Stomach (tissue), 9 donors: Measurements from ENCODE around the gene ASIC4. TPM values are rescaled to one million over a fixed set of nuclear protein-coding genes. Genes with fewer than 3 reads are reported as not detected.
A peak's percentile ranks its signal among the peaks of the same experiment; 100 is the strongest.

Experiments
- DNase-seq, 2 donors: peaks; one replicate each; pipeline versions ENCODE4 v3.0.0 to v3.0.0-alpha.2; 2013 to 2019
- H3K27ac ChIP-seq, 5 donors: fragments of 200-600 bp in 4 of 5; sonication (generic) in 4 of 5; one replicate each; pipeline ENCODE4 v1.5.1; 2013 to 2019; ENCODE audit warnings: mild to moderate bottlenecking in 1 of 5, moderate library complexity in 1 of 5
- H3K27me3 ChIP-seq, 3 donors: fragments of 200-600 bp; sonication (generic); one replicate each; pipeline ENCODE4 v1.5.1; 2017 to 2019; ENCODE audit warnings: mixed run types in 1 of 3
- H3K36me3 ChIP-seq, 4 donors: fragments of 200-600 bp; sonication (generic); 1 replicate in 3 of 4; 2 replicates in 1 of 4; pipeline ENCODE4 v1.5.1; 2016 to 2019
- H3K4me1 ChIP-seq, 4 donors: fragments of 200-600 bp; sonication (generic); one replicate each; pipeline ENCODE4 v1.5.1; 2016 to 2019
- H3K4me3 ChIP-seq, 4 donors: fragments of 200-600 bp; sonication (generic) in 3 of 4; one replicate each; pipeline ENCODE4 v1.5.1; 2016 to 2019; ENCODE audit warnings: mild to moderate bottlenecking in 1 of 4
- H3K9me3 ChIP-seq, 4 donors: fragments of 200-600 bp; sonication (generic); one replicate each; pipeline ENCODE4 v1.5.1; 2016 to 2019
- CTCF ChIP-seq, 7 experiments: fragments of 450-650 bp in 4 of 7; fragments of 200-600 bp in 3 of 7; sonication (generic) in 3 of 7; IDR thresholded peaks; one replicate each; pipeline ENCODE4 v1.5.1; 2016 to 2019; ENCODE audit warnings: antibody characterized with exemption in 7 of 7, control low read depth in 2 of 7, mild to moderate bottlenecking in 1 of 7
- EP300 ChIP-seq: sonication (generic); formaldehyde crosslinking; IDR thresholded peaks from one replicate; pipeline ENCODE4 v1.6.1; 2017; ENCODE audit warnings: antibody characterized with exemption
- POLR2A ChIP-seq, 4 donors: fragments of 450-650 bp; IDR thresholded peaks; one replicate each; pipeline ENCODE4 v1.6.1; 2016; ENCODE audit warnings: antibody characterized with exemption in 4 of 4, control low read depth in 2 of 4, mild to moderate bottlenecking in 1 of 4, moderate library complexity in 1 of 4
- POLR2AphosphoS5 ChIP-seq, 3 donors: sonication (generic); formaldehyde crosslinking; IDR thresholded peaks; one replicate each; pipeline ENCODE4 v1.6.1; 2016; ENCODE audit warnings: antibody characterized with exemption in 3 of 3
- WGBS, 5 donors: extraction: QIAGEN DNeasy Blood & Tissue Kit in 3 of 5; methylation state at CpG; one replicate each; pipeline versions ENCODE4 v1.1.5 to v1.1.7; 2013 to 2018; 5-methylcytosine and 5-hydroxymethylcytosine counted together
- intact Hi-C: fragments of 100-400 bp; cut with DNase I; formaldehyde crosslinking; loops from one replicate; pipeline ENCODE4 v1.15.1; 2023; ENCODE audit warnings: low total_unique reads
- polyA plus RNA-seq, 3 donors: library from polyadenylated mRNA; stranded (reverse); fragments of 200-250 nt; gene quantifications; one replicate each; pipeline ENCODE4 v1.2.3, GENCODE V29; 2013
- total RNA-seq, 5 donors: library from RNA; depleted of rRNA; stranded (reverse); fragments of >200 nt; gene quantifications; one replicate each; pipeline versions ENCODE4 v1.1.0 to v1.2.3, GENCODE V29; 2014 to 2016
- donor health status: healthy with polysubstance abuse.
- donor health status: Bipolar disorder and iron deficiency.
- donor health status: healthy.

ASIC4 gene
- total and polyA plus RNA-seq, 8 donors, result 2.0 to 11.0 TPM; not detected in 6

DNA sequence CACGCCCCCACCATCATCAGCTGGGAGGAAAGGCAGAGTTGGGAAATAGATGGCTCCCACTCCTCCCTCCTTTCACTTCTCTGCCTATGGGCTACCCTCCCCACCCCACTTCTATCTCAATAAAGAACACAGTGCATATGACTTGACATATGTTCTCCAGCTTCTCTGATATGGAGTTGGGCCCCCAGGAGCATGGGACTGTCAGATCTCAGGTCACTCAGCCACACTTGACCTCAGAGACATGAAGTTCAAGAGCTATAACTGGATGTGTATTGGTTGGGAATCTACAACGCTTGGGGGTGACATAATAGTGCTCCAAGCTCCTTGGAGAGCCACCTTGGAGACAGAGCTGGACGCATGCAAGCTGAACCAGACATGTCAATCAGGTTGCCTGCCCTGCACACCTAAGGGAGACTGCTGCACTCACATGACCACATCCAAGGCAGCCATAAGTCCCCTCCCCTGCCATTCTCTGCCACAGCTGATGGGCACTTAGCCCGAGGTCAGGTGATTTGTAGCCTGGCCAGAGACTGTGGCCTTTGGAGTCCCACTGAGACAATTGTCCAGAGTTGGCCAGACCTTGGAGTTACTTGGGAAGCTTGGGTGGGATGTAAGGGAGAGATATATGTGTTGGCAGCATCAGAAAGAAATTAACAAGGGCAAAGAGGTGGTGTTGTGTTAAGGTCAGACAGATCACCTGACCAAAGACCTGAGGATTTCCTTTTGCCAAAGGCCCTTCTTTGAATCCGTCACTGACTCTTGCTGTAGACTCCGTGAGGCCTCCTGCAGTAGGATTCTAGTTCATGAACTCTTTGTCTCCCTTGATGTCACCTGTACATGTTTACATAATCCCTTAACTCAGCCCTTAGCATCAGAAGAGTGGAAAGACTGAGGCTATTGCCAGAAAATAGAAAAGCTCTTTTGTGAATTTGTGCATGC lies 61.6 kb downstream of the ASIC4 start:
- intact Hi-C loops, result no loop called here
- Histone ChIP-seq H3K4me1 (peaks cover 8 to 17% (median 10%) of the 10 kb centered on the region in 4 donors), H3K27ac (no peak overlapping the region), H3K27me3 (peaks cover 0 to 61% (median 14%) of the 10 kb centered on the region in 3 donors), H3K4me3 (no peak overlapping the region), H3K9me3 (no peaks in the 10 kb centered on the region), H3K36me3 (no peaks in the 10 kb centered on the region)
- DNase-seq, result no peak
- TF ChIP-seq EP300 (no peak), CTCF (IDR thresholded peaks at IDR 0.05) (no peak)
- WGBS, 5 donors, result 76 to 86% (median 79%) methylated on average over 6 of the region's 6 CpGs

DNA sequence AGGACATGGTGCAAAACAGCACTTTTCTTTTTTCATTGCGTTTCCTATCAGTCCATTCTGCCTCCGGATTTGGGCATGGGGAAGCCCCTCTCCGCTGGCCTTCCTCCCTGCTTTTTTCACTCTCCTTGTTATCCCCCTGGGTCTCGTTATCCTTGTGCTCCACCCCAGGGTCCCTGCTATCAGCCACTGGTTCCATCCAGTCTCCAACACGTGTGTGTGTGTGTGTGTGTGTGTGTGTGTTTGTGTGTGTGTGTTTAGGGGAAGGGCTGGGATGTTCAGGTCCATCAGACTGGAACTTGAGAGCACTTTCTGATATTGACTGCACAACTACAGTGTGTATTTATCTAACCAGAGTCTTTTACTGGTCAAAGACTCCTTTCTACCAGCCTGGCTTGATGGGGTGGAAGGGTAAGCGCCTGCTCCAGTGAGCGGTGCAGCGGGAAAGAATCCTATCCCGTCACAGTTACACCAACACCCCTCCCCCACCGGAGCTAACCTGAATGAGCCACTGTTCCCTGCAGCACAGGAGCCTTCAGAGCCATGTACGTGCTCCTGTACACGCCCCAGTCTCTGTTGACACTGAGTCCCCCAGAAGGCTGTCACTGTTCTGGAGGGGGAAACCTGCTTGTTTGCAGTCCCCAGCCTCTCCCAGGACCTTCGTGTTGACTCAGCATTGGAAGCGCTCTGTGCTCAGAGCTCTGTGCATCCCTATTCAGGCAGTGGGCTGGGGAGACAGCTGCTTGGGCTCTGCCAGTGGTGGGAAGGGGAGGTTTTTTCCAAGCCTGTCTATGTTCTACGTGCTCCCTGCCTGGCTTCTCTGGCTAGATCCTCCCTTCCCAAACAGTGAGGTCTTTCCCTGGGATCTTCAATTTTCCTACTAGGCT lies 62.5 kb downstream of the ASIC4 start:
- Histone ChIP-seq H3K36me3 (no peaks in the 10 kb centered on the region), H3K4me1 (peaks cover 4 to 9% (median 5%) of the 10 kb centered on the region in 4 donors), H3K27me3 (peaks cover 0 to 52% (median 10%) of the 10 kb centered on the region in 3 donors), H3K4me3 (no peak overlapping the region), H3K9me3 (no peaks in the 10 kb centered on the region), H3K27ac (no peak overlapping the region)
- DNase-seq, result peak in 1 of 2 donors; percentile 93
- no peak for TF ChIP-seq POLR2AphosphoS5 (IDR thresholded peaks at IDR 0.05)
- no peak for TF ChIP-seq EP300
- TF ChIP-seq POLR2A (IDR thresholded peaks at IDR 0.05), result no peak
- TF ChIP-seq CTCF (IDR thresholded peaks at IDR 0.05), result no peak
- intact Hi-C loops, result no loop called here
- WGBS, 5 donors, result 22 to 30% (median 24%) methylated on average over 11 to 15 of the region's 15 CpGs

- Histone ChIP-seq H3K36me3 (no peaks in the 10 kb centered on the region), H3K4me3 (no peak overlapping the region), H3K4me1 (peaks cover 0 to 4% (median 0%) of the 10 kb centered on the region in 4 donors), H3K27ac (no peak overlapping the region), H3K27me3 (peaks cover 0 to 42% (median 6%) of the 10 kb centered on the region in 3 donors), H3K9me3 (no peaks in the 10 kb centered on the region)
- no peak for TF ChIP-seq CTCF (IDR thresholded peaks at IDR 0.05)
- no peak for TF ChIP-seq EP300
- TF ChIP-seq POLR2A (IDR thresholded peaks at IDR 0.05), result no peak
- no peak for TF ChIP-seq POLR2AphosphoS5 (IDR thresholded peaks at IDR 0.05)
- intact Hi-C loops, result no loop called here
- 74 to 84% (median 79%) methylated on average over 8 of the region's 8 CpGs for WGBS, 5 donors
- no peak for DNase-seq
Measured at GRCh38 chr2:219578811-219579613, 64.7 kb downstream of the ASIC4 start.
